Measurements from ENCODE around the gene ATOH8. TPM values are rescaled to one million over a fixed set of nuclear protein-coding genes. Genes with fewer than 3 reads are reported as not detected.

Gene ATOH8
- total and polyA plus RNA-seq, 2 donors from 2014 or later, result 11.2 to 18.6 TPM

- H3K27me3 ChIP-seq (ENCODE audit: control insufficient read depth, insufficient read depth, low read length), result no peaks in the 10 kb centered on the region
- FAIRE-seq (no peak), DNase-seq (no peak)
- TF ChIP-seq CTCF (IDR thresholded peaks at IDR 0.05; ENCODE audit: borderline replicate concordance, extremely low read depth, insufficient read depth), result no peak
- no peak overlapping the region for H3K9ac ChIP-seq (ENCODE audit: low read length in 3 of 3)
- intact Hi-C loops (cut with DNase I), result loop anchor here (10.0 kb wide), 1 partner anchor 72 kb away; no protein-coding TSS in a partner anchor
- H3K9me3 ChIP-seq (ENCODE audit: control insufficient read depth in 2 of 3, insufficient read depth in 1 of 3, low read length in 3 of 3), result no peaks in the 10 kb centered on the region
- peak overlapping the region in 1 of 2 donors; percentile 24 for H3K27ac ChIP-seq (ENCODE audit: low read depth in 2 of 2, low read length in 2 of 2)
- peaks cover 0 to 13% (median 6%) of the 10 kb centered on the region in 3 donors for H3K4me1 ChIP-seq (ENCODE audit: control insufficient read depth in 2 of 3, insufficient read depth in 2 of 3, low read depth in 1 of 3, low read length in 3 of 3)
- H3K36me3 ChIP-seq (ENCODE audit: control insufficient read depth in 2 of 3, insufficient read depth in 3 of 3, low read length in 3 of 3), result no peaks in the 10 kb centered on the region
- H3K4me3 ChIP-seq (ENCODE audit: low read length in 3 of 3), result no peak overlapping the region
Measured at GRCh38 chr2:85706599-85707296, 47.0 kb upstream of the ATOH8 start.

GRCh38 chr2:85707304-85707703 is 46.5 kb upstream of the ATOH8 start:
- Histone ChIP-seq H3K27me3 (ENCODE audit: control insufficient read depth, insufficient read depth, low read length) (no peaks in the 10 kb centered on the region), H3K9me3 (ENCODE audit: control insufficient read depth in 2 of 3, insufficient read depth in 1 of 3, low read length in 3 of 3) (no peaks in the 10 kb centered on the region), H3K4me1 (ENCODE audit: control insufficient read depth in 2 of 3, insufficient read depth in 2 of 3, low read depth in 1 of 3, low read length in 3 of 3) (peaks cover 0 to 13% (median 6%) of the 10 kb centered on the region in 3 donors), H3K27ac (ENCODE audit: low read depth in 2 of 2, low read length in 2 of 2) (no peak overlapping the region), H3K9ac (ENCODE audit: low read length in 3 of 3) (no peak overlapping the region), H3K4me3 (ENCODE audit: low read length in 3 of 3) (no peak overlapping the region), H3K36me3 (ENCODE audit: control insufficient read depth in 2 of 3, insufficient read depth in 3 of 3, low read length in 3 of 3) (no peaks in the 10 kb centered on the region)
- FAIRE-seq (peak; percentile 91), DNase-seq (peak in 3 of 5 donors; percentile 54 to 90 (median 85))
- intact Hi-C loops (cut with DNase I), result loop anchor here (10.0 kb wide), 1 partner anchor 73 kb away; no protein-coding TSS in a partner anchor
- peak; percentile 84 for TF ChIP-seq CTCF (IDR thresholded peaks at IDR 0.05; ENCODE audit: borderline replicate concordance, extremely low read depth, insufficient read depth)

- Histone ChIP-seq H3K36me3 (ENCODE audit: control insufficient read depth in 2 of 3, insufficient read depth in 3 of 3, low read length in 3 of 3) (no peaks in the 10 kb centered on the region), H3K27me3 (ENCODE audit: control insufficient read depth, insufficient read depth, low read length) (no peaks in the 10 kb centered on the region), H3K9ac (ENCODE audit: low read length in 3 of 3) (no peak overlapping the region), H3K4me1 (ENCODE audit: control insufficient read depth in 2 of 3, insufficient read depth in 2 of 3, low read depth in 1 of 3, low read length in 3 of 3) (peaks cover 0 to 13% (median 6%) of the 10 kb centered on the region in 3 donors), H3K9me3 (ENCODE audit: control insufficient read depth in 2 of 3, insufficient read depth in 1 of 3, low read length in 3 of 3) (no peaks in the 10 kb centered on the region), H3K27ac (ENCODE audit: low read depth in 2 of 2, low read length in 2 of 2) (peak overlapping the region in 1 of 2 donors; percentile 13), H3K4me3 (ENCODE audit: low read length in 3 of 3) (no peak overlapping the region)
- FAIRE-seq (no peak), DNase-seq (no peak)
- intact Hi-C loops (cut with DNase I), result loop anchor here (10.0 kb wide), 1 partner anchor 74 kb away; no protein-coding TSS in a partner anchor
- TF ChIP-seq CTCF (IDR thresholded peaks at IDR 0.05; ENCODE audit: borderline replicate concordance, extremely low read depth, insufficient read depth), result no peak
Measured at GRCh38 chr2:85708641-85709040, 45.1 kb upstream of the ATOH8 start.
